ENCODE results near the gene KCNJ3. TPM values are rescaled to one million over a fixed set of nuclear protein-coding genes. Genes with fewer than 3 reads are reported as not detected.

KCNJ3 gene
- total and polyA plus RNA-seq, 2 donors (not counting 1 experiment from before 2014, with no cell fraction given) = not detected

- TF ChIP-seq EZH2 (IDR thresholded peaks at IDR 0.05; ENCODE audit: low read length, missing control alignments) (no peak), CTCF (conservative IDR thresholded peaks at IDR 0.05 in 1 of 2, IDR thresholded peaks at IDR 0.05 in 1 of 2; ENCODE audit: low read depth in 1 of 2, low read length in 2 of 2) (no peak)
- no peak overlapping the region for H3K9ac ChIP-seq (ENCODE audit: insufficient read depth, low read length)
- H3K4me2 ChIP-seq (ENCODE audit: extremely low read depth, insufficient read depth, low read length) = no peak overlapping the region
- DNase-seq (ENCODE audit: low read depth in 2 of 2) = no peak
- H2AFZ ChIP-seq (ENCODE audit: low read length) = no peak overlapping the region
- no peak overlapping the region for H3K27ac ChIP-seq (ENCODE audit: insufficient read depth, low read length)
- no peaks in the 10 kb centered on the region for H3K9me3 ChIP-seq (ENCODE audit: control insufficient read depth, insufficient read depth, low read depth, low read length)
- H4K20me1 ChIP-seq (ENCODE audit: control insufficient read depth, extremely low read depth, insufficient read depth, low read length) = no peaks in the 10 kb centered on the region
- H3K79me2 ChIP-seq (ENCODE audit: control insufficient read depth, insufficient read depth, low read length) = no peaks in the 10 kb centered on the region
- no peaks in the 10 kb centered on the region for H3K4me1 ChIP-seq (ENCODE audit: control insufficient read depth, extremely low read depth, insufficient read depth, low read length)
- H3K36me3 ChIP-seq (ENCODE audit: control insufficient read depth, insufficient read depth, low read length) = no peaks in the 10 kb centered on the region
- H3K27me3 ChIP-seq (ENCODE audit: control insufficient read depth, insufficient read depth, low read length) = no peaks in the 10 kb centered on the region
- no peak overlapping the region for H3K4me3 ChIP-seq (replicated peaks in 1 of 4; ENCODE audit: control extremely low read depth in 1 of 4, insufficient read depth in 1 of 4, low read depth in 3 of 4, low read length in 4 of 4)
Measured at GRCh38 chr2:154706660-154707059, 8.2 kb downstream of the KCNJ3 start.

GRCh38 chr2:154707994-154708575 is 9.6 kb downstream of the KCNJ3 start:
- TF ChIP-seq EZH2 (IDR thresholded peaks at IDR 0.05; ENCODE audit: low read length, missing control alignments) = no peak
- no peak for TF ChIP-seq CTCF (conservative IDR thresholded peaks at IDR 0.05 in 1 of 2, IDR thresholded peaks at IDR 0.05 in 1 of 2; ENCODE audit: low read depth in 1 of 2, low read length in 2 of 2)
- H3K36me3 ChIP-seq (ENCODE audit: control insufficient read depth, insufficient read depth, low read length) = no peaks in the 10 kb centered on the region
- no peak overlapping the region for H3K4me3 ChIP-seq (replicated peaks in 1 of 4; ENCODE audit: control extremely low read depth in 1 of 4, insufficient read depth in 1 of 4, low read depth in 3 of 4, low read length in 4 of 4)
- H3K4me1 ChIP-seq (ENCODE audit: control insufficient read depth, extremely low read depth, insufficient read depth, low read length) = no peaks in the 10 kb centered on the region
- no peak for DNase-seq (ENCODE audit: low read depth in 2 of 2)
- no peaks in the 10 kb centered on the region for H4K20me1 ChIP-seq (ENCODE audit: control insufficient read depth, extremely low read depth, insufficient read depth, low read length)
- no peak overlapping the region for H3K9ac ChIP-seq (ENCODE audit: insufficient read depth, low read length)
- no peak overlapping the region for H2AFZ ChIP-seq (ENCODE audit: low read length)
- H3K27ac ChIP-seq (ENCODE audit: insufficient read depth, low read length) = no peak overlapping the region
- H3K79me2 ChIP-seq (ENCODE audit: control insufficient read depth, insufficient read depth, low read length) = no peaks in the 10 kb centered on the region
- H3K9me3 ChIP-seq (ENCODE audit: control insufficient read depth, insufficient read depth, low read depth, low read length) = no peaks in the 10 kb centered on the region
- H3K4me2 ChIP-seq (ENCODE audit: extremely low read depth, insufficient read depth, low read length) = no peak overlapping the region
- H3K27me3 ChIP-seq (ENCODE audit: control insufficient read depth, insufficient read depth, low read length) = no peaks in the 10 kb centered on the region

- no peaks in the 10 kb centered on the region for H3K4me1 ChIP-seq (ENCODE audit: control insufficient read depth, extremely low read depth, insufficient read depth, low read length)
- H3K36me3 ChIP-seq (ENCODE audit: control insufficient read depth, insufficient read depth, low read length) = no peaks in the 10 kb centered on the region
- H3K27ac ChIP-seq (ENCODE audit: insufficient read depth, low read length) = no peak overlapping the region
- no peaks in the 10 kb centered on the region for H3K27me3 ChIP-seq (ENCODE audit: control insufficient read depth, insufficient read depth, low read length)
- H3K9ac ChIP-seq (ENCODE audit: insufficient read depth, low read length) = no peak overlapping the region
- TF ChIP-seq EZH2 (IDR thresholded peaks at IDR 0.05; ENCODE audit: low read length, missing control alignments) = no peak
- TF ChIP-seq CTCF (conservative IDR thresholded peaks at IDR 0.05 in 1 of 2, IDR thresholded peaks at IDR 0.05 in 1 of 2; ENCODE audit: low read depth in 1 of 2, low read length in 2 of 2) = no peak
- no peak overlapping the region for H2AFZ ChIP-seq (ENCODE audit: low read length)
- DNase-seq (ENCODE audit: low read depth in 2 of 2) = peak in 1 of 2 donors; percentile 9
- H3K79me2 ChIP-seq (ENCODE audit: control insufficient read depth, insufficient read depth, low read length) = no peaks in the 10 kb centered on the region
- H3K4me2 ChIP-seq (ENCODE audit: extremely low read depth, insufficient read depth, low read length) = no peak overlapping the region
- H3K9me3 ChIP-seq (ENCODE audit: control insufficient read depth, insufficient read depth, low read depth, low read length) = no peaks in the 10 kb centered on the region
- H4K20me1 ChIP-seq (ENCODE audit: control insufficient read depth, extremely low read depth, insufficient read depth, low read length) = no peaks in the 10 kb centered on the region
- H3K4me3 ChIP-seq (replicated peaks in 1 of 4; ENCODE audit: control extremely low read depth in 1 of 4, insufficient read depth in 1 of 4, low read depth in 3 of 4, low read length in 4 of 4) = no peak overlapping the region
Measured at GRCh38 chr2:154709215-154709614, 10.7 kb downstream of the KCNJ3 start.

Data from fibroblast of lung (primary cell).